Adrenal gland (tissue), 5 donors: ENCODE measurements around the gene BRAP.

Experiments used
- CTCF ChIP-seq, 6 experiments: fragments of 450-650 bp in 4 of 6; fragments of 200-600 bp in 2 of 6; sonication (generic) in 1 of 6; IDR thresholded peaks; 1 replicate in 5 of 6; 2 replicates in 1 of 6; pipeline versions ENCODE4 v1.5.1 to v1.8.0; 2016 to 2021; ENCODE audit warnings: antibody characterized with exemption in 6 of 6, mild to moderate bottlenecking in 2 of 6, moderate library complexity in 1 of 6
- POLR2A ChIP-seq, 2 donors: fragments of 450-650 bp; IDR thresholded peaks; one replicate each; pipeline ENCODE4 v1.6.1; 2017; ENCODE audit warnings: antibody characterized with exemption in 2 of 2, mild to moderate bottlenecking in 2 of 2, moderate library complexity in 1 of 2
- donor health status: DM: no; HTN: no; CAD: no.

GRCh38 chr12:111732786-111733185, 47.0 kb upstream of the BRAP start:
- TF ChIP-seq CTCF (IDR thresholded peaks at IDR 0.05) (no peak), POLR2A (IDR thresholded peaks at IDR 0.05) (no peak)
